Right ventricle myocardium superior (tissue), 1 donor: ENCODE measurements around the gene ZNF888. TPM values are rescaled to one million over a fixed set of nuclear protein-coding genes. Genes with fewer than 3 reads are reported as not detected.
A peak's percentile ranks its signal among the peaks of the same experiment; 100 is the strongest.
"Not testable (repeated sequence)": the region's sequence is repeated elsewhere in the genome, so short reads cannot be mapped to it uniquely, and the experiment has no call there.

Source experiments
- ATAC-seq: fragments of 200-7000 bp; cut with Tn5 transposase; one replicate; pipeline ENCODE4 v1.9.1; 2020; ENCODE audit warnings: mild to moderate bottlenecking; ENCODE audit not compliant: poor library complexity
- DNase-seq: peaks from one replicate; pipeline ENCODE4 v3.0.0-alpha.2; 2020
- intact Hi-C: fragments of 100-400 bp; cut with DNase I; formaldehyde crosslinking; loops from one replicate; pipeline ENCODE4 v1.11.2; 2022
- long read RNA-seq: library from polyadenylated mRNA; unstranded; transcript quantifications from one replicate; pipeline ENCODE4 v2.0.0, GENCODE V29; 2021
- total RNA-seq: library from RNA; stranded (reverse); fragmentation: NEBNext Ultra II Directional; extraction: Animal tissue kit (Norgen Biotek cat#: 25700); gene quantifications from one replicate; pipeline ENCODE4 v1.2.1, GENCODE V29; 2021
- donor health status: DM: no; HTN: yes; CAD: no; lungs with severe emphysema.

The ZNF888 gene
- 1.7 TPM for total RNA-seq
- long read RNA-seq, partial matches to known transcripts = 0 of 1 reads
- long read RNA-seq, other reads (novel, unspliced or antisense) = 1 of 1 reads

DNA sequence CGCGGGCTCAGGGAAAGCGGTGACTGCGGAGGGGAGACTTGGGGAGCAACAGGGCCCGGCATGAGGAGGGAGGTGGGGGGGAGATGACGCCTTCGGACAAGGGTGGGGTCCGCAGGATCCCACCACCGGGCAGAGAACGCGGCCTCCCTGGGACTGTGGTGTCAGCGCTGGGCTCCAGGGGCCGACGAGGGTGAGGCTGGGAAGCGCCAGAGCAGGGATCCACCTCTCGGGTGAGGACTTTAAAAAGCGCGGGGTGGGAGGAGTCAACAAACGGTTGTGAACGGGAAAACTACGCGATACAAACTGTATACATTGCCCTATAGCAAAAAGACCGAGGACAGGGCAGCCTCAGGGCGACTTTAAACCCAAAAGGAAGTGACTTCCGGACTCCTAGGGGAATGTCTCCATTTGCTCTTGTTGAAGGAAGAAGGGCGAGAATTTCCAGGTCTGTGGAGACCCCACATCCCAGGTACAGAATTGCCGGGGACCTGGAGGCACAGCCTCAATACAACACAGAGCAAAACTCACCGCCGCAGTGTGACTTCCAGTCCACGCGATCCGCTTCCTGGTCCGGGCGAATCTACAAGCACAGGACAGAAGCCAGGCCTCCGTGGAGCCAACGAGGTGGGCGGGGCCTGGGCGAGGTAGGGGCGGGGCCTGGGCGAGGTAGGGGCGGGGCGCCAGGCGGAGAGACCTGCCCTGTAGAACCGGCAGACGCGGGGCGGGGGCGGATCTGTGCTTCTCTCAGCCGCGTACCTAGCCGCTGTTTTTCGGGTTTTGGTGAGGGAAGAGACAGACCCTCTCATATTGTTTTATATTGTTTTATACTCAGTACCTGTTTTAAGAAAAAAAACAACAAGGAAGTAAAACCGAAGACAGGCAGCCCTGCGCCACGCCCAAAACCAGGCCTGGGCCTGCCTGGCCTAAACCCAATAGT, at the start of gene ZNF888:
TSS of gene ZNF888 (minus strand) at position 588 of the 937 bp plus-strand sequence. CDS start 5,555 bp downstream, outside the sequence.
- intact Hi-C loops = no loop called here
- ATAC-seq (peak; percentile 100), DNase-seq (peak; percentile 93)

DNA sequence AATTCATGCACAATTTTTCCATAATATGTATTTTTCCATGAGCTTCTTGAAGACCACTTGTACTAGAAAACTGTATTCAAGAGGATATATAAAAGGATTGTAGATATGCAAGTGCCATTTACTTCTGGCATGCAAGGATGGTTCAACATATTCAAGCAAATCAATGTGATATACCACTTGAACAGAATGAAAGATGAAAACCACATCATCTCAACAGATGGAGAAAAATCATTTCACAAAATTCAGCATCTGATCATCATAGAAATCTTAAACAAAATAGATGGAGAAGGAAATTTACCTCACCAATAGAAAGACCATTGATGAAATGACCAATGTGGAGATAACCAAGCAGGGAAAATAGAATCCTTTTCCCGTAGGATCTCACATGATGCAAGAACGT, 44.5 kb upstream of the ZNF888 start:
- intact Hi-C loops = no loop called here

DNA sequence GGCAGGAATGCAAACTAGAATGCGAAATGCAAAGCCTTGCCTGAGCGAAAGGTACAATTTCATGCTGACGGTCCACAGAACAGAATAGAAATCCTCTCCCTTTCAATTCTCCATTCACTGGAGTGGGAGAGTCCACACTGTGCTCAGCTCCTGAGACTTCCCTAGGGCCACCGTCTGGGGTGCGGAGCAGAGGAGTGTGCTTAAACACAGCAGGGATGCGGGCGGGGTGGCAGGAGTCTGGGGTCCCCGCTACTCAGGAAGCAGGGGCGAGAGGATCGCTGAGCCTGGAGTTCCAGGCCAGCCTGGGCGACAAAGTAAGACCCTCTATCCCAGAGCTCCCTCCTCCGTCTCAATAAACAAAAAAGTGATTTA, 40.0 kb upstream of the ZNF888 start:
- intact Hi-C loops = no loop called here
- DNase-seq (no peak), ATAC-seq (peak; percentile 54)

More for the DNA sequence above, 44.5 kb upstream of the ZNF888 start:
- ATAC-seq (no peak), DNase-seq (no peak)

DNA sequence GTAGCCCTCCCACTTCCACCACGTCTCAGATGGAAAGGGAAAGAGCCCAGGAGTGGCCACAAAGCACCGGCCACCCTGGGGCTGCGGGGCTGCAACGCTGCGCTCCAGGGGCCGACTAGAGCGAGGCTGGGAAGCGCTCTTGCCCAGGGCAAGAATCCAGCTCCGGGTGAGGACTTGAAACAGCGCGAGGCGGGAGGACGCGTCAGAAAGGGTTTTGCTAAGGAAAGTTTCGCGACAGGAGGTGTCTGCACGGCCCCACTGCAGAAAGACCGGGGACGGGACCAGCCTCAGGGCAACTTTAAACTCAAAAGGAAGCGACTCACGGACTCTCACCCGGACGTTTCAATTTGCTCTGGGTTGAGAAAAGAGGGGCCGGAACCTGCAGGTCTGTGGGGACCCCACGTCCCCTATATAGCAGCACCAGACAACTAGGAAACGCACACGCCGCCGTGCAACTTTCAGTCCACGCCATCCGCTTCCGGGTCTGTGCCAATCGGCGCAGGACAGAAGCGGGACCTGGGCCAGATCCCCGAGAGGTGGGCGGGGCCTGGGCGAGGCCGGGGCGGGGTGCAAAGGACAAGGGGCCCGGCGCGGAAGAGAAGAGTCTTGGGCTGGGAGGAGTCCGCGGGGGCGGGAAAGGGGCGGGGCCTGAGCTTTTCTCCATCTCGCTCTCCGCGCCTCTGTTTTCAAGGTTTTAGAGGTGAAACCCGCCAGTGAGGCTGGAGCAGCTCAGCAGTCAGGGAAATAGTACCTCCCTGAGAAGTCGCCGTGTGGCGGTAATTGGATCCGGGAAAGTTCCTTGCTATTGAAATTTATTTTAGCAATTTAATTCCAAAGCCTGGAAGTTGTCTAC, 39.4 kb upstream of the ZNF888 start, which contains the start of gene ZNF816:
TSS of gene ZNF816 (minus strand) at position 488 of the 853 bp plus-strand sequence. CDS start 6,792 bp downstream, outside the sequence.
- ATAC-seq = peak; percentile 100
- intact Hi-C loops = no loop called here
- peak; percentile 99 for DNase-seq

DNA sequence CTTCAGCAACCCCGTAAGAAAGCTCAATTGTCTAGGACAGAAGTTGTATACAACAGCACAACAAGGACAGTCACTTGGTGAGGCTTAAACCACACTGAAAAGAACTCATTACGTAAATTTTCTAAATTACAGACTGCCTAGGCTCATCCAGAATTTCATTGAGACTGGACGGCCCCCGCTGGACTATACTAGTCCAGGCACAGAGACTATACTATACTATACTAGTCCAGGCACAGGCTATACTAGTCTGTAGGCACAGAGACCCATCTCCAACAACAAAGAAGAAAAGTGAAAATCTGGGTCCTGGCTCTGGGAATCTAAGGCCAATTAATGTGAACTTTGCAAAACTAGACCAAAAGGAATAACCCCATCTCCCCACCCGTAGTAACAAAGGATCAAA, 38.8 kb upstream of the ZNF888 start:
- ATAC-seq (no peak), DNase-seq (no peak)
- intact Hi-C loops = no loop called here

DNA sequence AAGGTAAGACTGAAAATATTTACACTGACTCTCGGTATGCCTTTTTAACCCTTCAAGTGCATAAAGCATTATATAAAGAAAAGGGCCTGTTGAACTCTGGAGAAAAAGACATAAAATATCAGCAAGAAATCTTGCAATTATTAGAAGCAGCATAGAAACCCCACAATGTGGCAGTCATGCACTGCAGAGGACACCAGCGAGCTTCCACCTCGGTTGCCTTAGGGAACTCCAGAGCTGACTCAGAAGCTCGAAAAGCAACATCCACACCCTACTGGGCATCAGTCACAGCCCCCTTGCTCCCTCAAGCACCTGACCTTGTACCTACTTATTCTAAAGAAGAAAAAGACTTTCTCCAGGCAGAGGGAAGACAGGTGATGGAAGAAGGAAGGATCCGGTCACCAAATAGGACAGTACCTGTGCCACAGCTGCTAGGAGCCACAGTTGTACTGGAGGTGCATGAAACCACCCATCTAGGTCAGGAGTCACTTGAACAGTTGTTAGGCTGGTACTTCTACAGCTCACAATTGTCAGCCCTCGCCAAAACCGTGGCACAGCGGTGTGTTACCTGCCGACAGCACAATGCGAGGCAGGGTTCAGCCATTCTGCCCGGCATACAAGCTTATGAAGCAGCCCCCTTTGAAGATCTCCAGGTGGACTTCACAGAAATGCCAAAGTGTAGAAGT, 36.5 kb upstream of the ZNF888 start:
- ATAC-seq = no peak
- intact Hi-C loops = no loop called here

DNA sequence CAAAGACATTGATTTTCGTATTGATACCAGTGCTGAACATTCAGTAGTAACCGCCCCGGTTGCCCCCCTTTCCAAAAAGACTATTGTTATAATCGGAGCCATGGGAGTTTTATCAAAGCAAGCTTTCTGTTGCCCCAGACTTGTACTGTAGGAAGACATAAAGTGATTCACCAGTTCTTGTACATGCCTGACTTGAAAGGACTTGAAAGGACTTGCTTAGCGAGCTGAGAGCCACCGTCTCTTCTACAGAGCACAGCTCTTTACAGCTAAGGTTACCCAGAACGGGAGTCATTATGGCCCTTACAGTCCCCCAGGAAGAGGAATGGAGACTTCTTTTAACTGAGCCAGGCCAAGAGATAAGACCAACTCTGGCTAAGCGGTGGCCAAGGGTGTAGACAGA, 34.4 kb upstream of the ZNF888 start:
- DNase-seq (no peak), ATAC-seq (no peak)
- intact Hi-C loops = no loop called here

More for the DNA sequence above, 36.5 kb upstream of the ZNF888 start:
- DNase-seq = no peak

DNA sequence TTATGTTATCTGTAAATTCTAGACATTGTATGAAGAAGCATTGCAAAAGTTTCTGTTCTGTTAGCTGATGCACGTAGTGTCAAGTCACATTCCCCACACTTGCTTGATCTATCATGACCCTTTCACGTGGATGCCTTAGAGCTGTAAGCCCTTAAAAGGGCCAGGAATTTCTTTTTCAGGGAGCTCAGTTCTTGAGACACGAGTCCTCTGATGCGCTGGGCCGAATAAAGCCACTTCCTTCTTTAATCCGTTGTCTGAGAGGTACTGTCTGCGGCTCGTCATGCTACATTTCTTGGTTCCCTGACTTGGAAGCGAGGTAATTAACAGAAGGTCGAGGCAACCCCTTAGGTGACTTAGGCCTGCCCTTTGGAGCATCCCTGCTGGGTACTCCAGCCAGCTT, 33.7 kb upstream of the ZNF888 start:
- intact Hi-C loops = no loop called here
- DNase-seq (no peak), ATAC-seq (no peak)

DNA sequence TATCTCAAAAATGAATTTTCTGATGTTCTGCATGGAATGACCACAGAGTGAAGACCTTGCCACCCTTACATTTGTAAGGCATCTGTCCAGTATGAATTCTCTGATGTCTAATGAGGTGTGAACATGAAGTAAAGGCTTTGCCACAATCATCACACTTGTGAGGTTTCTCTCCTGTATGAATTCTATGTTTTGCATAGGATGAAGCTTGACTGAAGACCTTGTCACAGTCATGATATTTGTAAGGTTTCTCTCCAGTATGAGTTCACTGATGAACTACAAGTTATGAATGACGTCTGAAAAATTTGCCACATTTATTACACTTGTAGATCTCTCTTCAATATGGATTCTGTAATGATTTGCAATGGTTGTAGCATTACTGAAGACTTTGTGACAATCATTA, 26.2 kb upstream of the ZNF888 start:
- ATAC-seq (no peak), DNase-seq (no peak)
- intact Hi-C loops = no loop called here

DNA sequence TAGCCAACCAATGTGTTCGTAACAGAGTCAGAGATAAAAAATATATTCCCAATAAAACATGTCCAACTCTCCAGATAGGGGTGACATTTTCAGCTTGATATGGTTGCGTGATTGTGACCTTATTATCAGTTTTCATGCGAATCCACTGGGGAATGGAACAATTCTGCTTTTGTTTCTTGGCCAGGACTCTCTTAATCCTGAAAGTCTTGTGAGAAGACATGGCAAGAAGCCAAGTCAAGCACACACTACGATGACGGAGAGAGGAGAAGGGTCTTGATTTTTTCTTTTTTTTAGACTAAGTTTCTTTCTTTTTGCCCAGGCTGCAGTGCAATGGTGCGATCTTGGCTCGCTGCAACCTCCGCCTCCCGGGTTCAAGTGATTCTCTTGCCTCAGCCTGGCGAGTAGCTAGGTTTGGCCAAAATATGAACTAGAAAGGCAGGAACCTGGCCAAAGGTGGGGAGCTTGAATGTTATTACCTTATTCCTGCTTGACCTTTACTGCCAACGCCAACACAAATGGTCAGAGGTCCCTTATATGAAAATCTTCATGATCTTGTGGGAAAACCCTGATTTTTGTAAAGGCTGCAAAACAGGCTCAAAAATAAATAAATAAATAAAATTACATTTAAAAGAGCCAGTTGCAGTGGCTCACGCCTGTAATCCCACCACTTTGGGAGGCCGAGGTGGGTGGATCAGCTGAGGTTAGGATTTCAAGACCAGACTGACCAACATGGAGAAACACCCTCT, 25.0 kb upstream of the ZNF888 start:
- DNase-seq = no peak
- no peak for ATAC-seq
- intact Hi-C loops = no loop called here

DNA sequence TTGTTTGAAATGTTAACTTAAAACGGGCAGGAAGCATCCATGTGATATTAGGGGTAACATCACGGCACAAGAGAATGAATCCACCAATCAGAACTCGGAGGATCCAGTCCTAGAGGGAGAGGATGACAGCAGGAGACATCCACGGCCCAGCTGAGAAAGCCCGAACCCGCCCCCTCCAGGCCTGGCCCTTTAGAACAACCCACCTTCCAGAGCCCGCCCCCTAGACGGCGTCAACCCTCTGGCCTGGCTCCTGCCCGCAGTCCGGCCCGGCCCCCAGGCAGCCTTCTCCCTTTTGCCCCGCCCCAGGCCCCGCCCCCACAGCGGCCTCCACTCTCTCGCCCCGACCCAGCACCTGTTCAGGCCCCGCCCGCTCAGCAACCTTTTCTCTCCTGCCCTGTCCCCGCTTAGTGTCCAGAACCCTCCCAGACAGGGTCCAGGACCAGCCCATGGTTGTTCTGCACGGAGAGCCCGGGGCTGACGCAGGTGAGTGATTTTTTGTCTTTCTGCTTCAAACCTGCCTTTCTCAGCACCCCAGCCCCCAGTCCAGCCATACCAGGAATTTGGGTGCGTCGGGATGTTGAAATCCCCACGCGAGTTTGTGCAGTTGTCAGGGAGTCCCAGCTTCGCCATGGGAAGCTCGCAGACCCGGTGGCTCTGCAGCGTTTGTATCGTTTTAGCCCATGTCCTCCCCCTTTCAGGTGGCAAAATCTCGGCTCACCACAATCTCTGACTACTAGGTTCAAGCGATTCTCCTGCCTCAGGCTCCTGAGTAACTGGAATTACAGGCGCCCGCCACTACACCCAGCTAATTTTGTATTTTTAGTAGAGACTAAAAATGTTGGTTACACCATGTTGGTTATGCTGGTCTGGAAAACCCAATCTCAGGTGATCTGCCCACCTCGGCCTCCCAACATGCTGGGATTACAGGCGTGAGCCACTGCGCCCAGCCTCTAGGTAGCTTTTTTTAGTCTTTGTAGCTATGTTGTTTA, 23.4 kb upstream of the ZNF888 start:
- ATAC-seq (peak; percentile 73), DNase-seq (peak; percentile 75)
- intact Hi-C loops = no loop called here

DNA sequence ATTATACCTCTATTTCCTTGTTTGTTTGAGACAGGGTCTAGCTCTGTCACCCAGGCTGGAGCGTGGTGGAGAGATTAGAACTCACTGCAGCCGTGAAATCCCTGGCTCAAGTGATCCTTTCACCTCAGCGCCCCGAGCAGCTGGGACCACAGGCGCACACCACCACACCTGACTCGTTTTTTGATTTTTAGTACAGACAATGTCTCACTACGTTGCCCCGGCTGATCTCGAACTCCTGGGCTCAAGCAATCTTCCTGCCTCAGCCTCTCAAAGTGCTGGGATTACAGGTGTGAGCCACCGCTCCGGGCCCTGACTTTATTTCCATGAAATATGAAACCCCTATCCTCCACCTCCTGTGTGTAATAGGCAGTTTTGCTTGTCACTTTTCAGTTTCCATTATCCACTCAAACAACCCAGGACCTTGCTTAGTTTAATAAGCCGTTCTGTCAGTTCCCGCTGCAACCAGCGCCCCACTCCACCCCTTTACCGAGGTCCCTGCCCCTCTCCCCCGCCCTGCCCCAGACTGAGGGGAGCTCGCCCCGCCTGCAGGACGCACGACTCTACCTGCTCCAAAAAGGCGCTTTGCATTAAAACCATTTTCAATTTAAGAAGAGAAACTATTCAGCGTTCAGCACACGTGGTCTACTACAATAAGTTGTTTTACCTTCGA, 22.6 kb upstream of the ZNF888 start:
- no peak for ATAC-seq
- intact Hi-C loops = no loop called here
- DNase-seq = no peak

DNA sequence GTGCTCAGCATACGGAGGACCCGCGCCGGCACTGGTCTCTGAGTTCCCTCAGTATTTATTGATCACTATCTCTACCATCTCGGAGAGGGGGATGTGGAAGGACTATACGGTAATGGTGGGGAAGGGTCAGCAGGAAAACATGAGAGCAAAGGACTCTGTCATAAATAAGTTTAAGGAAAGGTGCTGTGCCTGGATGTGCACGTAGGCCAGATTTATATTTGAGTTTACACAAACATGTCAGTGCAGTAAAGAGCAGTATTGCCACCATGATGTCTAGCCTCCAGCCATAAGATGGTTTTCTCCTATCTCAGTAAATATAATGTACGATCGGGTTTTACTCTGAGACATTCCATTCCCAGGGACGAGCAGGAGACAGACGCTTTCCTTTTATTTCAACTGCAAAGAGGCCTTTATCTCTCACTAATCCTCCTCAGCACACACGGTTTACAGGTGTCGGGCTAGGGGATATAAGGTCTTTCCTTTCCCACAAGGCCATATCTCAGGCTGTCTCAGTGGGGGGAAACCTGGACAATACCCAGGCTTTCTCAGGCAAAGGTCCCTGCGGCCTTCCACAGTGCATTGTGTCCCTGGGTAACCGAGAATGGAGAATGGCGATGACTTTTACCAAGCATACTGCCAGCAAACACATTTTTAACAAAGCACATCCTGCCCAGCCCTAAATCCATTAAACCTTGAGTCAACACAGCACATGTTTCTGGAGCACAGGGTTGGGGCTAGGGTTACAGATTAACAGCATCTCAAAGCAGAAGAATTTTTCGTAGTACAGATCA, 21.7 kb upstream of the ZNF888 start:
- DNase-seq, ATAC-seq, intact Hi-C loops: not testable (repeated sequence)

DNA sequence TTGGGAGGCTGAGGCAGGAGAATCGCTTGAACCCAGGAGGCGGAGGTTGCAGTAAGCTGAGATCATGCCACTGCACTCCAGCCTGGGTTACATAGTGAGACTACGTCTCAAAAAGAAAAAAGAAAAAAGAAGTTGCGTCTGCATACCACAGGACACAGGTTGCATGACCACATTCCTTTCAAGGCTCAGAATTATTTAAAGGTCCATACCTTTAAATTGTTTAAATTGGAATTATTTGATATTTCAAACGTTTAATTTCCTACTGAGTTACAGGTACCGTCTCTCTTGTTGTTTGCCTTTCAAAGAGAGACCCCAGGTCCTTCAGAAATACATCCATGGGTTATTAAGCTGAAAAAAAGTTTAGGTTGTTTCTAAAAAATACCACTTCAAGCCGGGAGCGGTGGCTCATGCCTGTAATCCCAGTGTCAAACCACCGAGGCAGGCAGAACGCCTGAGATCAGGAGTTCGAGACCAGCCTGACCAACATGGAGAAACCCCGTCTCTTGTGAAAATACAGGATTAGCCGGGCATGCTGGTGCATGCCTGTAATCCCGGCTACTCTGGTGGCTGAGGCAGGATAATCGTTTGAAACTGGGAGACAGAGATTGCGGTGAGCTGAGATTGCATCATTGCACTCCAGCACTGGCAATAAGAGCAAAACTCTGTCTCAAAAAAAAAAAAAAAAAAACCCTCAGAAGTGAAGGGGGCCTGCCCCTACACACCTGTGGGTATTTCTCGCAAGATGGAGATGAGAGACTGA, 20.8 kb upstream of the ZNF888 start:
- ATAC-seq (no peak), DNase-seq (no peak)
- intact Hi-C loops = no loop called here
